HG03469 (cell line): ENCODE results near the gene ISLR.

Experiments
- ATAC-seq: cut with Tn5 transposase; IDR thresholded peaks from one replicate; pipeline ENCODE4 v1.9.1; 2021; ENCODE audit warnings: mild to moderate bottlenecking, moderate library complexity, moderate number of reproducible peaks; ENCODE audit not compliant: unreplicated experiment

Gene ISLR

GRCh38 chr15:74192751-74193150 lies 19.2 kb downstream of the ISLR start:
- ATAC-seq, result no peak

GRCh38 chr15:74193299-74193718 lies 19.8 kb downstream of the ISLR start:
- ATAC-seq, result no peak

DNA sequence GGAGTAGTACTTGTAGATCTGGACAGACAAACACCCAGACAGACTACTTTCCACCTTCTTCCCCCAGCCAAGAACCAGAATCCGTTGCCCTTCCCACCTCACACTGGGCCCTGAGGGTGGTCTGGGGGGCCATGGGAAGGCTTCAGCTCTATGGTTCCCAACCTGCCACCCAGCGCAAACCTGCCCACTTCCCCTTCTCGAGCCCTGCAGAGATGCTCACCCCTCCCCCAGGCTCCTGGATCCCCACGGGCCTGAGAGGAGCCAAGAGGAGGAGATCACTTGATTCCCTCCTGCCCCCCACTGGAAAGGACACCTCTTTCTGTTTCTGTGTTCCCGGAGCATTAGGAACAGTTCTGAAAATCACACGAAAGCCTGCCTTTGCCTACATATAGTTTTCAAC lies 20.4 kb downstream of the ISLR start:
- no peak for ATAC-seq

DNA sequence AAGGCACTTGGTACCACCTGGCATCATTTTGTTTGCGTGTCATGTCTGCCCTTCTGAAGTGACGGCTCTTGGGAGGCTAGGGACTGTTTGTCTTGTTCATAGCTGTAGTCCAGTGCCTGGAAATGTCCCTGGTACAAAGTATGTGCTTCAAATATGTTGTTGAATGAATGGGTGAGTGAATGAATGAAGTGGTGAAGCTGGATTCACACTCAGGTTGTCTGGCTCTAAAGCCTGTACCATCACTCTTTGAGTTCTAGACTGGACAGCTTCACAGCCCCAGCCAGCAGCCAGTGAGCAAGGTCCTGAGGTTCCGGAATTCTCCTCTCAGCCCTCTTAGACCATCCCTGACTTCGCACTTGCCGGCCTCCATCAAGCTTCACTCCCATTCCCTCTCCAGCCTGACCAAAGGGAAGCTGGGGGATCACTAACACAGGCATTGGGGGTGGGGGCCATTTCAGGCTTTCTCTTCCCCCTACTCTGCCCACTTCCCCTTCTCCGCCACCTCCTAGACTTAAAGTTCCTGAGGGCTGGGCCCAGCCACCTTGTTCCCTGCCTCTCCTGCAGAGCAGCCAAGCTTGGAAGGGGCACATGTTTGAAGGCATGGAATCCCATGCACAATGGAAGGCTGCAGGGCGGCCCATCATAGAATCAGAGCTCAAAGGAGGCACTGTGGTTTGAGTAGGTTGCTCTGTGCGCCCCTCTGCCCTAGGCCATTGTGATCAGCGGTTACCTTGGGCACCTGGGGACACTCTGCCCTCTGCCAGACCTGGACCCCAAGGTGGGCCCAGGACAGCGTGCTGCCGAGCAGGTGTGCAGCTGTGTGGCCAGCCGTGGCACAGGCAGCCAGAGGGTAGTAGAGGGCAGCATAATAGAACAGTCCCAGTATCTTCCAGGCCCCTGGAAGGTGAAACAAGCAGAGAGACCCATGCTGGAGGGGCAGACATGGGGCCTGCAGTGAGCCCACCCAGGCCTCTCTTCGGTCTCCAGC lies 21.4 kb downstream of the ISLR start:
- no peak for ATAC-seq

GRCh38 chr15:74196175-74196574 lies 22.7 kb downstream of the ISLR start:
- no peak for ATAC-seq

DNA sequence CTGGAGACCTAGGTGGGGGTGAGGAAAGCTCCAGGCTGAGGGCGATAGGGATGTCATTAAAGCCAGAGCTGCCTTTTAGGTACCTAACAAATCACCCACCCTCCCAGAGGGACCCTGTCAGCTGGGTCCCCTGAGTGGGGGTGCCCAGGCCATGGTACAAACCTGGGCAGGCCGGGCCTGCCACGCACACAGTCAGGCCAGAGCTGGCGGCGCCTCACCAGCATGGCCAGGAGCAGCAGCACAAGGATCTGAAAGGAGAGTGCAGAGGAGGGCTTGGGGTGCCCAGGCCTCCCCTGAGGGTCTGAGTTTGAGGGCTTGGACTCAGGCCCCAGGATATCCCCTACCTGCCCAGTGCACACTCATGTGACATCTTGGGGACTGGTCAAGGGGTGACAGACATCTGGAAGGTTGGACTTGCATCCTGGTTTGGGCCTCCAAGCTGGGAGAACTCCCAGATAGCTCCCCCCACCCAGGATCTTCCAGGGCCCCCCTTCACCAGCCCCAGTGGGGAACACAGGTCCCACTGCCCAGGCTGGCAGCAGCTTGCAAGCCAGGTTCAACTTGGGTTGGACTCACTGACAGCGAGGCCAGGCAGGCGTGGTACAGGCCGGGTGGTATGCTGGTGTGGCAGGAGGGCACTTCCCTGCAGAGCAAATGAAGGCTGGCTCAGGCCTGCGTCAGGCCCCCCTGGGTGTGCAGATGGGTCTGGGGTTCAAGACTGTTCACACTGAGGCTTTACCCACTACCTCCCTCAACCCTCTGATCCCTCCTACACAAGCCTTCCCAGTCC lies 23.9 kb downstream of the ISLR start:
- no peak for ATAC-seq

DNA sequence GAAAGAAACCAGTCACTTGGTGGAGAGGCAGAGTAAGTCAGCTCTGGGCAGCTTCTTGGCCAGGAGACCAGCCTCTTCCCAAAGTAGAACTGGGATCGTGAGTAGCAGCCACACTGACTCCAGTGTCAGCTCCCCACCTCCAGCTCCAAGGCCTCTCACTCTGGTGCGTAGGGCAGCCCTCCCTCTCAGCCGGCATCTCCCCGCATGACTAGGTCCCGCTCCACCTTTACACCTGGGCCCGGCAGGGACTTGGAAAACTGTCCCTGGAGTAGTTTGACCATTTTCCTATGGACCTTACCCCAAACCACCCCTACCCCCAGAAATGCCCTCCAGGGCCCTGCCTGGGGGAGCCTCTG lies 25.8 kb downstream of the ISLR start:
- ATAC-seq, result no peak

DNA sequence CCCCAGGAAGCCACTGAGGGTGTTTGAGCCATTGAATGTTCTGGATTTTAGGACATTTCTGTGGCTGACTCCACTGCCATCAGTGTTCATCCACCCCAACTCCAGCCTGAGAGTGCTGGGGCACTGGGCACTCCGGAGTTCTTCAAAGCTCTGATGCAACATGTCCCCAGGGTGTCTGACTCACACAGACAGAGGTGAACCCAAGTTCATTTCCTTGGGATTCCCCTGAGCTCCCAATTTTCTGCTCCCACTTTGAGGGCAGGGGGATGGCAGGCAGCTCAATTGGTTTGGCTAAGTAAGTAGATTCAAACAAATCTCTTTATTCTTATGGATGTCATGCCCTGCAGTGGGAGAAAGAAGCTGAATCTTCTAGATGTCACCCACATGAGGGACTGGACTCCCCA lies 26.9 kb downstream of the ISLR start:
- ATAC-seq, result no peak

DNA sequence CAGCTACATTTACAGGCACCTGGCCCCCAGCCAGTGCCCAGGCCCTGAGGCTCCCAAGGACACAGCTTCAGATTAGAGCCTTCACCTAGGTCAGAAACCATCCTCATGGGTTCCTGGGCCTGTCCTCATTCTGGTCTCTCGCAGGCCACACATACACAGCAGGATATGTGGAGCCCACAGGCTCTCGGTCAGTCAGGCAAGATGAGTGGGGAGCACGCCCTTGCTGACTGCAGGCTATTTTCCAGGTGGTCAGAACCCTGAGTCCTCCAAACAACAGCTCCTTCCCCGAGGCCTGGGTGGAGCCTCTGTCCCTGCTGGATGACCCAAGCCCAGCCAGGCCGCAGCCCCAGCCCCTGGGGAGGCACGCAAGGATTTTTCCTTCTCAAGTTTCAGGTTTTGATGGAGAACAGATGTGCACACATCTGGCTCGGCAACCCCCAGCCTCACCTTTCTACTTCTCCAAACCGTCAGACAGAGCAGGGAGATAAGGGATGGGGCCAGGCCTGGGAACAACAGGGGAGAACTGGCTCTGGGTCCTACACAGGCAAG lies 27.4 kb downstream of the ISLR start:
- no peak for ATAC-seq

DNA sequence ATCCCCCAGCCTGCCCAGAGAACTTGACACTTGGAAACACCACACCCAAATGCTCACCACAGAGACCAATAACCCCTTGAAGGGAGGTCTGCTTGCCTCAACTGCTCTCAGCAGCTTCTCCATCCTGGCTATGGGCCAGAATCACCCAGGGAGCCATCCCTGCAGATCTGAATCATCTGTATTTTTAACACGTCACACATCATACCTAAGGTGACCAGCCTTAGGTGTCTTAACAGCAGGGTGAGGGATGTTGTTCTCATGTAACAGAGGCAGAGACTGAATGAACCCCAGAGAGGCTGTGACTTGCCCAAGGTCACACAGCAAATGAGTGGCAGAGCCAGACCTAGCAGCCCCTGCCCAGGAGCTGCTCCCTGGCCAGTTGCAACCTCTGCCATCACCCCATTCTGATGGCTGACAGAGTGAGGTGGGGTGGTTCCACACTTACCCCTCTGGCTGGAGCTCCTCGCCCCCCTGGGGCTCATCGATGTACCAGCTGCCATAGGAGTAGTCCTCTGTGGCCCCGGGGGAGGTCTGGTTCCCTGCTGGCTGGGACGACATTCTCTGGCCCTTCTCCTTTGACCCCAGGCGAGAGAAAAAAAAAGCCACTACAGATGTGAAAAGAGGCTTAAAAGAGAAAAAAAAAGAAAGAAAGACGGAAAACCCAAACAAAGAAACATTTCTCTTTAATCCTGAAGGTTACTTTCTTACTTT lies 28.4 kb downstream of the ISLR start:
- no peak for ATAC-seq

GRCh38 chr15:74202452-74203401 lies 29.2 kb downstream of the ISLR start, which contains the start of gene STRA6:
STRA6 (minus strand) TSS chr15:74202787; CDS start chr15:74202267, 520 bp downstream.
- no peak for ATAC-seq

GRCh38 chr15:74203914-74204431 lies 30.5 kb downstream of the ISLR start:
- ATAC-seq, result no peak

GRCh38 chr15:74205582-74205947 lies 32.1 kb downstream of the ISLR start:
- ATAC-seq, result no peak

DNA sequence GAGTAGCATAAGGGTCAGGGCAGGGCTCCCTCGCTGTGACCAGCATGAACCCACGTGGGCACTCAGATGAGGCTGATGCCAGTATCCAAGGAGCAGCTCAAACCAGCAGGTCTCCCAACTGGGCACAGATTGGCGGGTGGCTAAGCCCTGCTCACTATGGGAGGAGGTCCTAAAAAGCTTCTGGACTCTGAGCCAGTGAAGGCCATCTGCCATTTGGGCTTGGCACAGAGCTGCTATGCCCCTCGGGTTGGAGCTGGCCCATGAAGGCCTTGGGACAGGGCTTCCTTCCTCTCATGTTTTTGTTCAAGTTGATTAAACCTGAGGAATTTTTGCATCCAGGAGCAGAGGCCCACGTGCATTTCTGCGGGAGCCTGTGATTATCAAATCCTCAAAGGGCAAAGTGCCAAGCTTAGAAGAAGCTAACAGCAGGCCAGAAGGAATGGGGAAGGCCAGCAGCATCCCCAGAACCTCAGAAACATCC lies 33.3 kb downstream of the ISLR start:
- no peak for ATAC-seq

DNA sequence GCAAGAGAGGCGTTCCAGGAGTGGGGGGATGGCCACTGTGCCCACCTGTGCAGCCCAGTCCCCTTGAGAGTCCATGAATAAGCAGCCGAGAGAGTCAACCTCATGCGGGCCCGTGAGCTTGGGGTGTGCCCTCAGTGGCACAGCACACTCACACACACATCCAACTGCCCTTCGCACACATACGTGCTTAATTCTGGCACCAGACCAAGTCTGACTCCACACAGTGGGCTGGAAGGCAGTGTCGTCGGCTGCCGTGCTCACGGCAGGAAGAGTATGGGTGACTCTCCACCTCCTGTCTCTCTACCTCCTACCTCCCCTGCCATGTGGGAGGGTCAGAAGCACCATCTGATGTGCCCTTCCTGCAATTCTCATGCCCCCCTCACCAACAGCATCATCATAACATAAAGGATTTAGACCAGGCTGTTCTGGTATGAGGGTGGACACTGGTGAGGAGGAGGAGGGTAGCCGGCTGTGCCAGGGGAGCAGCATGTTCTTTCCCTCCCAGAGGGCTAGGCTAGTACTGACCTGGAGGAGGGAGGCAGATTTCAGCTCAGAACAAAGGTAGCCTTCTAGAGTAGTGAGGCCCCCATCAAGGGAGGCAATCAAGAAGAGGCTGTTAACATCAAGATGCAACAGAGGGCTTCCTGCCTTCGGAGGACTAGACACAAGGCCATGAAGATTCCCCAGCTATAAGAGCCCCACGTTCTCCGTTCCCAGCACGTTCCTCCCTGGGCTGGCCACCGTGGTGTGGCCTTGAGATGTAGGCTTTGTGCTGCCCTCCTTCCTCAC lies 34.3 kb downstream of the ISLR start:
- no peak for ATAC-seq

DNA sequence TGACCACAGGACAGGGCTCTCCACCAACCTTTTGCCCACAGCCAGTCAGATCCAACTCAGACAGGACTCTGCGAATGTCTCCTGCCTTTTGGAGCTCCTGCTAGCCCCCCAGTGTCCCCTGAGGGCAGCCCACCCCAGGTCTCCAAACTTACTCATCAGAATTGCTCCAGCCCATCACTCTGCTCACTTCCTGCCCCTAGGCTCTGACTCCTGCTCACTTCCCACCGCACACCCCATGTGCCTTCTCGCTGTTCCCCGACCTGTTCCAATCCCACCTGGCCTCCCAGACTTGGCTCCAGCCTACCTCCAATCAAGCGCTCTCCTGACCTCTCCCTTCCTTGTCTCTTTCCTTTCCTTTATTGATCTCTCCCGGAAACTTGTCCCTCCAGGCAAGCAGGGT lies 35.0 kb downstream of the ISLR start:
- ATAC-seq, result no peak

DNA sequence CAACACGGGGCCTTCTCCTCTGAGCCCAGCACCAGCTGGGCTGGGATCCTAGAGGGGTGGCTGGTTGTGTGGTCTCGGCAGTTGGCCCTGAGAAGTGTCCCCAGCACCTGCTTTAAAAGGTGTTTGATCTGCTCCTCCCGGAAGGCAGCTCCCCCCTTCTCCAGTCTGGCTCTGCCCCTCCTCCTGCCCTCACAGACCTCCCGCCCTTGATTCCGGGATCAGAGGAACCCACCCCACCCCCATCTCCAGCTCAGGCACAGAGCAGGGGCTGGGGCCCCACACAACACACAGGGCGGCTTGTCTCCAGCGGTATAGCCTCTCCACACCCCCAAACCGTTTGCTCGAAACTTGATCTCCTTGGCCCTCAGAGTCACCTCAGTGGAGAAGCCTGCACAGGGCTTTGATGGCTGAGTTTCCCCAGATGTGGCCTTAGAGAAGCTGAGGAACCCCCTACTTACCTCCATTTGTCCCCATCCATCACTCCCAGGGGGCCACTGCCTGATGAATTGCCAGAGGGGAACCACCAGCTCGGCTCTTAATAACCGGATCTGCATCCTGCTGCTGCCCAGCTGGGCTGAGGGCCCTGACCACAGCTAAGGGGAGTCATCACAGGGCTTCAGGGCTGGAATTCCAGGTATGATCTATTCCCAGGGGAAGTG lies 35.5 kb downstream of the ISLR start:
- no peak for ATAC-seq

DNA sequence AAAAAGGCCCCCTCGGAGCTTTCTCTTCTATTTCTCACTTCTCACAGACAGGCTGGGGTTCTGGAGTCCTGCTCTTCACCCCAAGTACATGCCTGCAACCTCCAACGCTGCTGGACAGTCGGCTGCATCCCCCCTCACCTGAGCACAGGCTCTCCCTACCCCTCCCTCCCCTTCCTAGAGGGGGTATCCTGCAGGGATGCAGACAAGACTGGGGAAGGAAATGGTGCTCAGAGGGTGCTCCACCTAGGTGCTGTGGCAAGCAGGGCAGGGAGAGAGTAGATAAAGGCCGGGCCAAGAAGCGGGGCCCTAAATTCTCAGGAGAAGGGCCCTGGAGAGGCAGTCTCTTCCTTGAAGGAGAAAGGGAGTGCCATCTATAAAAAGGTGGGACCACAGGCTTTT lies 36.0 kb downstream of the ISLR start:
- ATAC-seq, result no peak
